ENCODE results near the gene COL8A1. TPM values are rescaled to one million over a fixed set of nuclear protein-coding genes. Genes with fewer than 3 reads are reported as not detected.

COL8A1 gene
- total and polyA plus RNA-seq, 10 of the 15 experiments (the other 5 are each of a cell fraction or from before 2014, with no cell fraction given) = 0.04 to 0.73 (median 0.10) TPM; not detected in 5

DNA sequence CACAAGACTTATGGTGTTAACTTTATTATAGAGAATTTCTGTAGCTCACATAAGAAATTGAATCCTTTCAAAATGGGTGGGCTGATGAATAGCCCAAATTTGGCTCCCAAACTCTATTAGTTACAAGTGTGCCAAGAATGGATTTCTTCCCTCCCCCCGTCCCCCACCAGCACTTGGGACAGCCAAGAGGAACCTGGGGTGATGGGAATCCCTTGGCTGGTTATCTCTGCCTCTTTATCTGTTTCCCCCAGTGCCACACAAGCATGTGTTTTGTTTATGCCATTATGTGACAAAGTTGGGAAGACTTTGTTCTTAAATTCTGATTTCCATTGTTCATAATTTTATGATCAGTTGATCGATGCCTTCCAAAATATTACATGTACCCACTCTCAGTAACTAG, 207.6 kb downstream of the COL8A1 start:
- ChIA-PET RAD21 (ENCODE audit: unreplicated experiment) (interaction anchor here (1.1 to 1.6 kb wide), 4 partner anchors 92 to 430 kb away, joined by 3 to 6 read pairs (median 4); no protein-coding TSS in a partner anchor), CTCF (interaction anchor here (0.8 to 2.3 kb wide), 8 partner anchors 9 to 788 kb away, joined by 3 to 15 read pairs (median 4); no protein-coding TSS in a partner anchor), POLR2A (interaction anchor here (1.1 kb wide), 1 partner anchor 22 kb away, joined by 4 read pairs; no protein-coding TSS in a partner anchor), SMC1A (ENCODE audit: uncharacterized antibody, unreplicated experiment) (interaction anchor here (0.6 to 1.8 kb wide), 14 partner anchors 12 to 412 kb away, joined by 3 to 9 read pairs (median 4); no protein-coding TSS in a partner anchor)
- in situ Hi-C loops (cut with MboI) (no loop called here), intact Hi-C loops (cut with micrococcal nuclease; ENCODE audit: unreplicated experiment) (no loop called here)
- peaks cover 11% of the 10 kb centered on the region; the same call in 1 of the 2 replicates for H3K4me1 ChIP-seq (ENCODE audit: control insufficient read depth, insufficient read depth, low read length)
- no peak for DNase-seq (ENCODE audit: low read depth, low spot score)
- H3K4me2 ChIP-seq (ENCODE audit: control insufficient read depth, insufficient read depth) = no peak overlapping the region
- no peak overlapping the region for H3K4me3 ChIP-seq
- H3K27me3 ChIP-seq (replicated peaks in 1 of 2; ENCODE audit: control insufficient read depth in 2 of 2, insufficient read depth in 2 of 2, low read length in 1 of 2) = no peaks in the 10 kb centered on the region
- TF ChIP-seq CREM (IDR thresholded peaks at IDR 0.05; ENCODE audit: low read depth) (no peak), TCF3 (IDR thresholded peaks at IDR 0.05; ENCODE audit: borderline replicate concordance, insufficient read depth, low read depth, low read length) (no peak), RB1 (IDR thresholded peaks at IDR 0.05; ENCODE audit: borderline replicate concordance) (no peak), ZNF274 (IDR thresholded peaks at IDR 0.05; ENCODE audit: insufficient read depth, insufficient read length) (no peak), TCF7 (IDR thresholded peaks at IDR 0.05; ENCODE audit: borderline replicate concordance) (no peak), WRNIP1 (IDR thresholded peaks at IDR 0.05; ENCODE audit: borderline replicate concordance, low read depth, low read length) (no peak), HCFC1 (IDR thresholded peaks at IDR 0.05; ENCODE audit: low read length) (no peak), MEF2A (IDR thresholded peaks at IDR 0.05; ENCODE audit: insufficient read depth, low read depth, low read length) (no peak), STAT1 (conservative IDR thresholded peaks at IDR 0.05) (no peak), POU2F2 (IDR thresholded peaks at IDR 0.05; ENCODE audit: borderline replicate concordance, low read depth, low read length) (no peak), EGR1 (IDR thresholded peaks at IDR 0.05; ENCODE audit: borderline replicate concordance in 1 of 2, low read depth in 2 of 2, low read length in 2 of 2) (no peak), JUND (IDR thresholded peaks at IDR 0.05; ENCODE audit: low read depth, low read length) (no peak), CREB1 (IDR thresholded peaks at IDR 0.05; ENCODE audit: low read depth) (no peak), SUZ12 (IDR thresholded peaks at IDR 0.05; ENCODE audit: unreplicated experiment) (no peak), FOXM1 (IDR thresholded peaks at IDR 0.05; ENCODE audit: low read depth, low read length) (no peak)
- TF ChIP-seq, protein P1, sequence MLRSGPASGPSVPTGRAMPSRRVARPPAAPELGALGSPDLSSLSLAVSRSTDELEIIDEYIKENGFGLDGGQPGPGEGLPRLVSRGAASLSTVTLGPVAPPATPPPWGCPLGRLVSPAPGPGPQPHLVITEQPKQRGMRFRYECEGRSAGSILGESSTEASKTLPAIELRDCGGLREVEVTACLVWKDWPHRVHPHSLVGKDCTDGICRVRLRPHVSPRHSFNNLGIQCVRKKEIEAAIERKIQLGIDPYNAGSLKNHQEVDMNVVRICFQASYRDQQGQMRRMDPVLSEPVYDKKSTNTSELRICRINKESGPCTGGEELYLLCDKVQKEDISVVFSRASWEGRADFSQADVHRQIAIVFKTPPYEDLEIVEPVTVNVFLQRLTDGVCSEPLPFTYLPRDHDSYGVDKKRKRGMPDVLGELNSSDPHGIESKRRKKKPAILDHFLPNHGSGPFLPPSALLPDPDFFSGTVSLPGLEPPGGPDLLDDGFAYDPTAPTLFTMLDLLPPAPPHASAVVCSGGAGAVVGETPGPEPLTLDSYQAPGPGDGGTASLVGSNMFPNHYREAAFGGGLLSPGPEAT (IDR thresholded peaks at IDR 0.05; ENCODE audit: low read depth) = no peak
- 95% methylated on average over 2 of the region's 2 CpGs for WGBS (ENCODE audit: insufficient coverage, insufficient replicate concordance, low lambda C conversion rate, missing lambda C conversion rate)
- peaks cover 8% of the 10 kb centered on the region for H3K79me2 ChIP-seq (ENCODE audit: control insufficient read depth, insufficient read depth, low read length)
- H4K20me1 ChIP-seq (ENCODE audit: control insufficient read depth, insufficient read depth) = no peaks in the 10 kb centered on the region
- no peak overlapping the region for H2AFZ ChIP-seq (ENCODE audit: control insufficient read depth, low read depth, low read length)
- no peak for ATAC-seq
- H3K9me3 ChIP-seq (replicated peaks; ENCODE audit: control insufficient read depth, insufficient read depth, low read length) = no peaks in the 10 kb centered on the region; the same call in 2 of the 3 replicates
- no peaks in the 10 kb centered on the region for H3K36me3 ChIP-seq (ENCODE audit: control insufficient read depth in 2 of 2, insufficient read depth in 2 of 2, low read length in 1 of 2)
- no TSS peak for BruUV-seq (replicated peaks)
- H3K9ac ChIP-seq (ENCODE audit: control insufficient read depth, insufficient read depth, low read length) = no peak overlapping the region
- H3K27ac ChIP-seq (ENCODE audit: control insufficient read depth, insufficient read depth) = no peak overlapping the region
- no peak for FAIRE-seq

Measured in GM12878 (cell line).